ENCODE data around the gene SLC2A5. TPM values are rescaled to one million over a fixed set of nuclear protein-coding genes. Genes with fewer than 3 reads are reported as not detected.
A peak's percentile ranks its signal among the peaks of the same experiment; 100 is the strongest.
"Not testable (repeated sequence)": the region's sequence is repeated elsewhere in the genome, so short reads cannot be mapped to it uniquely, and the experiment has no call there.

SLC2A5 gene
- total RNA-seq, 2 experiments from 2014 or later, result not detected

GRCh38 chr1:9105336-9105867, 36.0 kb upstream of the SLC2A5 start:
- Mint-ChIP-seq H3K4me1 (no peaks in the 10 kb centered on the region), H3K9me3 (ENCODE audit: low read depth) (no peaks in the 10 kb centered on the region), H3K27ac (no peak overlapping the region), H3K4me3 (no peak overlapping the region), H3K36me3 (ENCODE audit: low read depth) (peaks cover 2% of the 10 kb centered on the region), H3K27me3 (no peaks in the 10 kb centered on the region)
- POLR2A ChIA-PET, result no interaction called here
- CTCF ChIA-PET, result interaction anchor here (0.7 to 1.5 kb wide), 2 partner anchors 54 to 145 kb away, joined by 3 read pairs; no protein-coding TSS in a partner anchor
- DNase-seq (no peak), ATAC-seq (no peak)
- intact Hi-C loops (cut with DNase I, micrococcal nuclease), result no loop called here

GRCh38 chr1:9101510-9102146, 32.2 kb upstream of the SLC2A5 start:
- POLR2A ChIA-PET, result no interaction called here
- DNase-seq (peak; percentile 53), ATAC-seq (peak; percentile 68)
- Mint-ChIP-seq H3K27me3 (no peaks in the 10 kb centered on the region), H3K9me3 (ENCODE audit: low read depth) (no peaks in the 10 kb centered on the region), H3K36me3 (ENCODE audit: low read depth) (peaks cover 2% of the 10 kb centered on the region), H3K4me1 (no peaks in the 10 kb centered on the region), H3K4me3 (no peak overlapping the region), H3K27ac (no peak overlapping the region)
- intact Hi-C loops (cut with DNase I, micrococcal nuclease), result loop anchor here (2.0 to 5.0 kb wide), 2 partner anchors 91 to 179 kb away; no protein-coding TSS in a partner anchor
- CTCF ChIA-PET, result interaction anchor here (0.5 to 1.4 kb wide), 6 partner anchors 9 to 101 kb away, joined by 3 to 4 read pairs (median 3); no protein-coding TSS in a partner anchor

DNA sequence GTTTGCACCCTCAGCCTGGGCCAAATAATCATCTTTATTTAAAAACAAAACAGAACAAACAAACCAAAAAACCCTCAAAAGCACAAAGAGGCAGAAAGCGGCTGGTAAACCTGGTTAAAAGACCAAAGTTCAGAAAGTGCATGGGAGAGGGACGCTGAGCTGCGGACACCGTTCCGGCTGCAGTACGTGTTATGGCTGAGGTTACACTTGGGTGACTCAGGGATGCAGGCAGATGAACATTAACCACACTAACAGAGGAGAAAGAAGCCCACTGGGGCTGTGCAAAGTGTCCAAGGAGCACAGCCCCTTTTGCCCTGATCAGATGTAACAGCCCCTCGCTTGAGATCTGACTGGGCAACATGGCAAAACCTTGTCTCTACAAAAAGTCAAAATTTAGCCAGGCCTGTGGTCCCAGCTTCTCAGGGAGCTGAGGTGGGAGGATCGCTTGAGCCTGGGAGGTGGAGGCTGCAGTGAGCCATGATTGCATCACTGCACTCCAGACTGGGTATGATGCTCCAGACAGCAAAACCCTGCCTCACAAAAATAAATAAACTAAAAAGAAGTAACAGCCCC, 31.1 kb upstream of the SLC2A5 start:
- ChIA-PET CTCF (interaction anchor here (1.4 kb wide), 1 partner anchor 10 kb away, joined by 5 read pairs; no protein-coding TSS in a partner anchor), POLR2A (no interaction called here)
- no peaks in the 10 kb centered on the region for H3K4me1 Mint-ChIP-seq
- H3K9me3 Mint-ChIP-seq (ENCODE audit: low read depth), result no peaks in the 10 kb centered on the region
- ATAC-seq (no peak), DNase-seq (no peak)
- intact Hi-C loops (cut with DNase I, micrococcal nuclease), result loop anchor here (2.0 to 5.0 kb wide), 2 partner anchors 90 to 178 kb away; no protein-coding TSS in a partner anchor
- H3K36me3 Mint-ChIP-seq (ENCODE audit: low read depth), result peaks cover 2% of the 10 kb centered on the region
- no peak overlapping the region for H3K27ac Mint-ChIP-seq
- H3K27me3 Mint-ChIP-seq, result no peaks in the 10 kb centered on the region
- no peak overlapping the region for H3K4me3 Mint-ChIP-seq

GRCh38 chr1:9099555-9099954, 30.1 kb upstream of the SLC2A5 start:
- H3K27ac Mint-ChIP-seq, result no peak overlapping the region
- peaks cover 2% of the 10 kb centered on the region for H3K36me3 Mint-ChIP-seq (ENCODE audit: low read depth)
- no peak overlapping the region for H3K4me3 Mint-ChIP-seq
- H3K27me3 Mint-ChIP-seq, result no peaks in the 10 kb centered on the region
- ChIA-PET CTCF (interaction anchor here (0.7 to 1.4 kb wide), 2 partner anchors 11 to 381 kb away, joined by 3 to 5 read pairs; no protein-coding TSS in a partner anchor), POLR2A (no interaction called here)
- intact Hi-C loops (cut with DNase I, micrococcal nuclease), result no loop called here
- no peaks in the 10 kb centered on the region for H3K4me1 Mint-ChIP-seq
- ATAC-seq (no peak), DNase-seq (no peak)
- H3K9me3 Mint-ChIP-seq (ENCODE audit: low read depth), result no peaks in the 10 kb centered on the region

DNA sequence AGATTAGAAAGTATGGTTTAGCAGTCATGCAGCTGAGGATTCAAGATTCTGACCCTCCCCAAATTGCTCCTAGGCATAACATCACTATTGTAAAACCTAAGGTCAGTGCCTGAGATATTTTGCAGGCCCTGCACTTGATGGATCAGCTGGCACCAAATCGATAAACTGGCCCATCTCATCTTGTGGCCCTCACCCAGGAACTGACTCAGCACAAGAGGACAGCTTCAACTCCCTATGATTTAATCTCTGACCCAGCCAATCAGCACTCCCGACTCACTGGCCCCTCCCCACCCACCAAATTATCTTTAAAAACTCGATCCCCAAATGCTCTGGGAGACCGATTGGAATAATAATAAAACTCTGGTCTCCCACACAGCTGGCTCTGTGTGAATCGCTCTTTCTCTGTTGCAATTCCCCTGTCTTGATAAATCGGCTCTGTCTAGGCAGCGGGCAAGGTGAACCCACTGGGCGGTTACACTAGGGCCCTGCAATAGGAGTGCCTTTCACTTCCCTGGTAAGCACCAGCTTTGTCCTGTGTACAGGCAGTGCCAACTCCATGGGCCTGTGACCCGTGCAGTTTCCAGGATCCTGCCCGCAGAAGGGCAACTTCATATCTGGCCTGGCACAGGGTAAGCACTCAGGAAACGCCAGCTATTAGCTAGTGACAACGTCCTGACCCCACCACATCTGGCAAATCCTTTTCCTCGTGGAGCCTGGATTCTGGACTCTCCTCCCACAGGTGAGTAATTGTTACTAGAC, 28.7 kb upstream of the SLC2A5 start:
- no peak for DNase-seq
- ChIA-PET CTCF (interaction anchor here (0.9 to 3.3 kb wide), 2 partner anchors 9 to 93 kb away, joined by 3 to 13 read pairs; no protein-coding TSS in a partner anchor), POLR2A (no interaction called here)
- Mint-ChIP-seq H3K9me3 (ENCODE audit: low read depth) (no peaks in the 10 kb centered on the region), H3K27ac (no peak overlapping the region), H3K4me3 (no peak overlapping the region), H3K27me3 (no peaks in the 10 kb centered on the region), H3K4me1 (no peaks in the 10 kb centered on the region), H3K36me3 (ENCODE audit: low read depth) (peaks cover 2% of the 10 kb centered on the region)
- ATAC-seq, result no peak
- intact Hi-C loops (cut with DNase I, micrococcal nuclease), result no loop called here

- ATAC-seq (no peak), DNase-seq (no peak)
- Mint-ChIP-seq H3K27ac (no peak overlapping the region), H3K27me3 (no peaks in the 10 kb centered on the region), H3K4me3 (no peak overlapping the region), H3K4me1 (no peaks in the 10 kb centered on the region), H3K36me3 (ENCODE audit: low read depth) (no peaks in the 10 kb centered on the region), H3K9me3 (ENCODE audit: low read depth) (no peaks in the 10 kb centered on the region)
- POLR2A ChIA-PET, result no interaction called here
- intact Hi-C loops (cut with DNase I, micrococcal nuclease), result no loop called here
- CTCF ChIA-PET, result interaction anchor here (1.0 to 3.3 kb wide), 2 partner anchors 91 kb away, joined by 5 to 13 read pairs; no protein-coding TSS in a partner anchor
These were observed 26.4 kb upstream of the SLC2A5 start for GRCh38 chr1:9095818-9096217.

DNA sequence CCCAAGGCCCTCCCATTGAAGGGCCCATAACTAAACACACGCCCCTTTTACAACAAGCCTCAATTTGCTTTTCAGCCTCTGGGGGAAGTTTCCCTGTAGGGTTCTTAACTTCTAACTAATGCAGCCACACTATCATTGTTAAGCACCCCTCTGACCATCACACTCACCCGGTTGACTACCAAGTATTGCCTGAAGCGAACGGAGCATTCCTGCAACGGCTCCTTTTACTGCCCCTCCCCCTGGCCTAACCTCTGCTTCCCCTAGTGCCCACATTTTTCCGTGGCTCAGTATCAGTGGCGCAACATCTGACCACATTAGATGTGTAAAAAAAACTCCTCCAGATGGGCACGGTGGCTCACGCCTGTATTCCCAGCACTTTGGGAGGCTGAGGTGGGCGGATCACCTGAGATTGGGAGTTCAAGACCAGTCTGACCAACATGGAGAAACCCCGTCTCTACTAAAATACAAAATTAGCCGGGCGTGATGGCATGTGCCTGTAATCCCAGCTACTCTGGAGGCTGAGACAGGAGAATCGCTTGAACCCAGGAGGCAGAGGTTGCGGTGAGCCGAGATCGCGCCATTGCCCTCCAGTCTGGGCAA, 24.7 kb upstream of the SLC2A5 start:
- H3K4me1 Mint-ChIP-seq; DNase-seq; intact Hi-C loops (cut with DNase I, micrococcal nuclease); H3K27me3 Mint-ChIP-seq; H3K27ac Mint-ChIP-seq; H3K36me3 Mint-ChIP-seq (ENCODE audit: low read depth); ATAC-seq; POLR2A ChIA-PET; H3K9me3 Mint-ChIP-seq (ENCODE audit: low read depth); H3K4me3 Mint-ChIP-seq; CTCF ChIA-PET: not testable (repeated sequence)

DNA sequence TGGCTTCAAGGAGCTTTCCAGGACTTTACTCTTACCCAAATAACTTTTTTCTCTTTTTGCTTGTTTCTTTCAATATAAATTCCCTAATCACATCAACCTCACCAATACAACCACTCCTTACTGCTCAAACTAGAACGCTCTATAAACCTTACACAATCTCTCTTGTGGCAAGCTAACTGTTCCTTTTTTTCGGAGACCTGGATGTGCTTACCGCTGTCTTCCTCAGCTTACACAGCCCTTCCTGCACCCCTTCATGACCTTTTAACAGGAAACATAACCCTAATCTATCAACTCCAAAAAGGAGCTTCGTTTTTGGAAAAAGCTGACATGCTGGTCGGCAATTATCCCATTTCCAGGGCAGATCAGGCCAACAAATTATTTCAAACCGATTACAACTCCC, 24.1 kb upstream of the SLC2A5 start:
- H3K9me3 Mint-ChIP-seq (ENCODE audit: low read depth), result no peaks in the 10 kb centered on the region
- H3K27me3 Mint-ChIP-seq, result peaks cover 6% of the 10 kb centered on the region
- H3K4me1 Mint-ChIP-seq, result no peaks in the 10 kb centered on the region
- H3K4me3 Mint-ChIP-seq, result no peak overlapping the region
- H3K36me3 Mint-ChIP-seq (ENCODE audit: low read depth), result no peaks in the 10 kb centered on the region
- DNase-seq (no peak), ATAC-seq (no peak)
- H3K27ac Mint-ChIP-seq, result no peak overlapping the region
- CTCF ChIA-PET, result interaction anchor here (1.3 kb wide), 1 partner anchor 398 kb away, joined by 4 read pairs; no protein-coding TSS in a partner anchor
- intact Hi-C loops (cut with DNase I, micrococcal nuclease), result no loop called here
- POLR2A ChIA-PET, result no interaction called here

- Mint-ChIP-seq H3K4me3 (no peak overlapping the region), H3K36me3 (ENCODE audit: low read depth) (no peaks in the 10 kb centered on the region), H3K4me1 (no peaks in the 10 kb centered on the region), H3K9me3 (ENCODE audit: low read depth) (no peaks in the 10 kb centered on the region), H3K27me3 (peaks cover 6% of the 10 kb centered on the region), H3K27ac (no peak overlapping the region)
- ChIA-PET POLR2A (no interaction called here), CTCF (interaction anchor here (1.3 kb wide), 1 partner anchor 398 kb away, joined by 4 read pairs; no protein-coding TSS in a partner anchor)
- intact Hi-C loops (cut with DNase I, micrococcal nuclease), result no loop called here
- DNase-seq, result no peak
- ATAC-seq, result no peak
These were observed 23.7 kb upstream of the SLC2A5 start for GRCh38 chr1:9093091-9093490.

GRCh38 chr1:9088807-9089206, 19.4 kb upstream of the SLC2A5 start:
- intact Hi-C loops (cut with DNase I, micrococcal nuclease), result no loop called here
- POLR2A ChIA-PET, result no interaction called here
- peaks cover 6% of the 10 kb centered on the region for H3K27me3 Mint-ChIP-seq
- no peaks in the 10 kb centered on the region for H3K9me3 Mint-ChIP-seq (ENCODE audit: low read depth)
- H3K27ac Mint-ChIP-seq, result peak overlapping the region; percentile 16
- CTCF ChIA-PET, result interaction anchor here (1.0 kb wide), 1 partner anchor 9 kb away, joined by 3 read pairs; no protein-coding TSS in a partner anchor
- DNase-seq, result no peak
- H3K4me3 Mint-ChIP-seq, result no peak overlapping the region
- no peaks in the 10 kb centered on the region for H3K36me3 Mint-ChIP-seq (ENCODE audit: low read depth)
- ATAC-seq, result no peak
- no peaks in the 10 kb centered on the region for H3K4me1 Mint-ChIP-seq
